HEK293 (cell line): ENCODE data around the gene POU2AF3.

Experiments used
- CTCF ChIA-PET: fragments of 350-600 bp; formaldehyde crosslinking; extraction: SDS; loops from one replicate; lab custom pipeline; 2021; ENCODE audit warnings: antibody characterized with exemption; lab: Yijun Ruan, JAX
- POLR2A ChIA-PET: fragments of 300-600 bp; formaldehyde crosslinking; extraction: SDS; loops from one replicate; lab custom pipeline; 2020; ENCODE audit warnings: antibody characterized with exemption, inconsistent platforms; lab: Yijun Ruan, JAX
- H3K27ac ChIP-seq: fragments of 200-500 bp; sonication (Bioruptor generic); 2 replicates; pipeline ENCODE4 v1.5.1; 2014; ENCODE audit warnings: low read depth, low read length, control low read depth, inconsistent platforms; ENCODE audit errors: extremely low read depth
- H3K36me3 ChIP-seq, 2 experiments: fragments of 200-500 bp in 1 of 2; sonication (Bioruptor generic) in 1 of 2; 1 replicate in 1 of 2; 2 replicates in 1 of 2; pipeline ENCODE4 v1.5.1; 2014 to 2017; ENCODE audit warnings: inconsistent platforms in 2 of 2, low read length in 2 of 2; ENCODE audit not compliant: control insufficient read depth in 2 of 2, insufficient read depth in 1 of 2
- H3K4me1 ChIP-seq: fragments of 200-500 bp; sonication (Bioruptor generic); 2 replicates; pipeline ENCODE4 v1.5.1; 2014; ENCODE audit warnings: mild to moderate bottlenecking, low read length, inconsistent platforms; ENCODE audit not compliant: control insufficient read depth, insufficient read depth
- H3K4me3 ChIP-seq: 2 replicates; pipeline ENCODE4 v1.5.1; 2011; ENCODE audit warnings: low read depth, mild to moderate bottlenecking, control low read depth, low read length, moderate library complexity
- H3K9me3 ChIP-seq: fragments of 200-500 bp; sonication (Bioruptor generic); 2 replicates; pipeline ENCODE4 v1.5.1; 2014; ENCODE audit warnings: low read depth, low read length, inconsistent platforms; ENCODE audit not compliant: control insufficient read depth, insufficient read depth
- AEBP2 ChIP-seq: fragments of 450-650 bp; formaldehyde crosslinking; IDR thresholded peaks from 2 replicates; pipeline ENCODE4 v1.5.1; 2016; ENCODE audit warnings: missing biosample characterization, missing genetic modification characterization, borderline replicate concordance
- GLI2 ChIP-seq: fragments of 450-650 bp; formaldehyde crosslinking; IDR thresholded peaks from 2 replicates; pipeline ENCODE4; 2017; ENCODE audit warnings: missing biosample characterization, missing genetic modification characterization, low read depth, borderline replicate concordance
- MYNN ChIP-seq: fragments of 450-650 bp; formaldehyde crosslinking; IDR thresholded peaks from 2 replicates; pipeline ENCODE4 v1.5.1; 2016; ENCODE audit warnings: missing biosample characterization, missing genetic modification characterization, borderline replicate concordance
- PBX3 ChIP-seq: sonication (generic); formaldehyde crosslinking; IDR thresholded peaks from 2 replicates; pipeline ENCODE4 v1.8.1; 2022; ENCODE audit warnings: mild to moderate bottlenecking, moderate library complexity, missing genetic modification reagents
- RBAK ChIP-seq: fragments of 450-650 bp; formaldehyde crosslinking; IDR thresholded peaks from 2 replicates; pipeline ENCODE4 v1.5.1; 2016; ENCODE audit warnings: missing biosample characterization, missing genetic modification characterization
- ZBTB17 ChIP-seq: fragments of 450-650 bp; formaldehyde crosslinking; IDR thresholded peaks from 2 replicates; pipeline ENCODE4 v1.5.1; 2016; ENCODE audit warnings: missing biosample characterization, missing genetic modification characterization
- ZNF10 ChIP-seq: fragments of 450-650 bp; formaldehyde crosslinking; IDR thresholded peaks from 2 replicates; pipeline ENCODE4 v1.5.1; 2017; ENCODE audit warnings: missing biosample characterization, missing genetic modification characterization
- ZNF155 ChIP-seq: fragments of 450-650 bp; formaldehyde crosslinking; IDR thresholded peaks from 2 replicates; pipeline ENCODE4 v1.5.1; 2016; ENCODE audit warnings: missing biosample characterization, missing genetic modification characterization
- ZNF248 ChIP-seq: fragments of 450-650 bp; formaldehyde crosslinking; IDR thresholded peaks from 2 replicates; pipeline ENCODE4 v1.5.1; 2017; ENCODE audit warnings: missing biosample characterization, missing genetic modification characterization
- ZNF26 ChIP-seq: fragments of 450-650 bp; formaldehyde crosslinking; IDR thresholded peaks from 2 replicates; pipeline ENCODE4 v1.5.1; 2016; ENCODE audit warnings: missing biosample characterization, missing genetic modification characterization
- ZNF292 ChIP-seq: fragments of 450-650 bp; formaldehyde crosslinking; IDR thresholded peaks from 2 replicates; pipeline ENCODE4 v1.5.1; 2016; ENCODE audit warnings: low read depth, missing biosample characterization, missing genetic modification characterization, borderline replicate concordance
- ZNF311 ChIP-seq: fragments of 450-650 bp; formaldehyde crosslinking; IDR thresholded peaks from 2 replicates; pipeline ENCODE4 v1.5.1; 2017; ENCODE audit warnings: missing biosample characterization, missing genetic modification characterization, borderline replicate concordance
- ZNF354C ChIP-seq: fragments of 450-650 bp; formaldehyde crosslinking; IDR thresholded peaks from 2 replicates; pipeline ENCODE4 v1.5.1; 2016; ENCODE audit warnings: missing biosample characterization, missing genetic modification characterization, low read depth, borderline replicate concordance
- ZNF362 ChIP-seq: fragments of 450-650 bp; formaldehyde crosslinking; IDR thresholded peaks from 2 replicates; pipeline ENCODE4 v1.5.1; 2016; ENCODE audit warnings: missing biosample characterization, missing genetic modification characterization
- ZNF391 ChIP-seq: fragments of 450-650 bp; formaldehyde crosslinking; IDR thresholded peaks from 2 replicates; pipeline ENCODE4 v1.5.1; 2016; ENCODE audit warnings: low read depth, missing biosample characterization, missing genetic modification characterization, borderline replicate concordance
- ZNF398 ChIP-seq: fragments of 450-650 bp; formaldehyde crosslinking; IDR thresholded peaks from 2 replicates; pipeline ENCODE4 v1.5.1; 2017; ENCODE audit warnings: missing biosample characterization, missing genetic modification characterization
- ZNF404 ChIP-seq: fragments of 450-650 bp; formaldehyde crosslinking; IDR thresholded peaks from 2 replicates; pipeline ENCODE4 v1.5.1; 2017; ENCODE audit warnings: missing biosample characterization, missing genetic modification characterization
- ZNF473 ChIP-seq: fragments of 450-650 bp; formaldehyde crosslinking; IDR thresholded peaks from 2 replicates; pipeline ENCODE4 v1.5.1; 2017; ENCODE audit warnings: missing biosample characterization, missing genetic modification characterization
- ZNF521 ChIP-seq: fragments of 450-650 bp; formaldehyde crosslinking; IDR thresholded peaks from 2 replicates; pipeline ENCODE4 v1.5.1; 2017; ENCODE audit warnings: missing biosample characterization, mild to moderate bottlenecking, missing genetic modification characterization
- ZNF544 ChIP-seq: fragments of 450-650 bp; formaldehyde crosslinking; IDR thresholded peaks from 2 replicates; pipeline ENCODE4 v1.5.0; 2017; ENCODE audit warnings: missing biosample characterization, missing genetic modification characterization
- ZNF549 ChIP-seq: fragments of 450-650 bp; IDR thresholded peaks from 2 replicates; pipeline ENCODE4 v1.5.1; 2018; ENCODE audit warnings: missing biosample characterization, missing genetic modification characterization, mild to moderate bottlenecking, inconsistent platforms, moderate library complexity
- ZNF580 ChIP-seq: fragments of 450-650 bp; formaldehyde crosslinking; IDR thresholded peaks from 2 replicates; pipeline ENCODE4 v1.5.1; 2016; ENCODE audit warnings: missing biosample characterization, missing genetic modification characterization
- ZNF621 ChIP-seq: fragments of 450-650 bp; formaldehyde crosslinking; IDR thresholded peaks from 2 replicates; pipeline ENCODE4 v1.5.1; 2017; ENCODE audit warnings: missing biosample characterization, missing genetic modification characterization
- ZNF670 ChIP-seq: fragments of 450-650 bp; formaldehyde crosslinking; IDR thresholded peaks from 2 replicates; pipeline ENCODE4 v1.5.1; 2016; ENCODE audit warnings: missing biosample characterization, missing genetic modification characterization, low read depth
- ZNF707 ChIP-seq: fragments of 450-650 bp; formaldehyde crosslinking; IDR thresholded peaks from 2 replicates; pipeline ENCODE4 v1.5.1; 2016; ENCODE audit warnings: missing biosample characterization, missing genetic modification characterization
- ZSCAN16 ChIP-seq: fragments of 450-650 bp; formaldehyde crosslinking; IDR thresholded peaks from 2 replicates; pipeline ENCODE4 v1.5.1; 2016; ENCODE audit warnings: missing biosample characterization, missing genetic modification characterization

POU2AF3 gene

GRCh38 chr11:111269146-111269868 is 29.0 kb upstream of the POU2AF3 start:
- Histone ChIP-seq H3K9me3 (no peaks in the 10 kb centered on the region), H3K36me3 (no peaks in the 10 kb centered on the region), H3K27ac (no peak overlapping the region), H3K4me3 (no peak overlapping the region), H3K4me1 (no peaks in the 10 kb centered on the region)
- POLR2A ChIA-PET, result no interaction called here
- CTCF ChIA-PET, result interaction anchor here (1.6 kb wide), 1 partner anchor 154 kb away, joined by 5 read pairs; no protein-coding TSS in a partner anchor
- TF ChIP-seq AEBP2 (no peak), ZNF362 (tag by site-specific recombination) (no peak), ZNF26 (tag by site-specific recombination) (no peak), ZNF521 (tag by site-specific recombination) (no peak), ZNF248 (tag by site-specific recombination) (no peak), RBAK (tag by site-specific recombination) (no peak), GLI2 (tag by site-specific recombination) (no peak), ZNF670 (tag by site-specific recombination) (no peak), ZNF544 (no peak), MYNN (no peak), ZNF707 (tag by site-specific recombination) (no peak), ZNF391 (tag by site-specific recombination) (no peak), ZNF155 (no peak), ZNF549 (tag by site-specific recombination) (no peak), ZNF621 (no peak), ZNF473 (tag by site-specific recombination) (no peak), ZNF580 (tag by site-specific recombination) (no peak), ZSCAN16 (tag by site-specific recombination) (no peak), ZBTB17 (tag by site-specific recombination) (no peak)

- Histone ChIP-seq H3K36me3 (no peaks in the 10 kb centered on the region), H3K27ac (no peak overlapping the region), H3K4me1 (no peaks in the 10 kb centered on the region), H3K4me3 (no peak overlapping the region), H3K9me3 (no peaks in the 10 kb centered on the region)
- TF ChIP-seq ZNF311 (tag by site-specific recombination) (no peak), ZNF10 (tag by site-specific recombination) (no peak), ZNF354C (tag by site-specific recombination) (no peak), ZNF398 (tag by site-specific recombination) (no peak), ZNF26 (tag by site-specific recombination) (no peak), PBX3 (no peak), ZNF404 (no peak), ZNF292 (tag by site-specific recombination) (no peak)
- ChIA-PET CTCF (interaction anchor here (0.6 kb wide), 1 partner anchor 27 kb away, joined by 3 read pairs; no protein-coding TSS in a partner anchor), POLR2A (no interaction called here)
Measured at GRCh38 chr11:111272420-111272819, 25.9 kb upstream of the POU2AF3 start.
